ENCODE measurements around the gene TMEM203.

TMEM203 gene

GRCh38 chr9:137168904-137169856, 36.3 kb downstream of the TMEM203 start:
- H3K27ac ChIP-seq, result no peak overlapping the region
- DNase-seq (ENCODE audit: low read depth, low spot score), result no peak

GRCh38 chr9:137168573-137168903, 36.9 kb downstream of the TMEM203 start:
- no peak overlapping the region for H3K27ac ChIP-seq
- DNase-seq (ENCODE audit: low read depth, low spot score), result no peak

GRCh38 chr9:137167747-137168572, 37.5 kb downstream of the TMEM203 start:
- H3K27ac ChIP-seq, result no peak overlapping the region
- DNase-seq (ENCODE audit: low read depth, low spot score), result no peak

DNA sequence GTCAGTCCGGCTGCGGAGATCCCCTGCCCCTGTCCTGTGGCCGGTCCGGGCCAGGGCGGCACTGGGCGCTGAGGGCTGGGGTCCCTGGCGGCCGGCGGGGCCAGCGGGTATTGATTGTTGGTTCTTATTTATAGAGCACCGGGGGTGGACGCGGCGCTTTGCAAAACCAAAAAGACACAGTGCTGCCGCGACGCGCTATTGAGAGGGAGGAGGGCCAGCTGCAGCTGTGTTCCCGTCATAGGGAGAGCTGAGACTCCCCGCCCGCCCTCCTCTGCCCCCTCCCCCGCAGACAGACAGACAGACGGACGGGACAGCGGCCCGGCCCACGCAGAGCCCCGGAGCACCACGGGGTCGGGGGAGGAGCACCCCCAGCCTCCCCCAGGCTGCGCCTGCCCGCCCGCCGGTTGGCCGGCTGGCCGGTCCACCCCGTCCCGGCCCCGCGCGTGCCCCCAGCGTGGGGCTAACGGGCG, 38.1 kb downstream of the TMEM203 start:
- DNase-seq (ENCODE audit: low read depth, low spot score), result no peak
- H3K27ac ChIP-seq, result no peak overlapping the region

- H3K27ac ChIP-seq, result no peak overlapping the region
- DNase-seq (ENCODE audit: low read depth, low spot score), result no peak
Measured at GRCh38 chr9:137166380-137167229, 38.8 kb downstream of the TMEM203 start.

GRCh38 chr9:137165250-137165836, 40.1 kb downstream of the TMEM203 start:
- H3K27ac ChIP-seq, result no peak overlapping the region
- no peak for DNase-seq (ENCODE audit: low read depth, low spot score)

GRCh38 chr9:137164370-137165249, 40.8 kb downstream of the TMEM203 start:
- no peak overlapping the region for H3K27ac ChIP-seq
- no peak for DNase-seq (ENCODE audit: low read depth, low spot score)

DNA sequence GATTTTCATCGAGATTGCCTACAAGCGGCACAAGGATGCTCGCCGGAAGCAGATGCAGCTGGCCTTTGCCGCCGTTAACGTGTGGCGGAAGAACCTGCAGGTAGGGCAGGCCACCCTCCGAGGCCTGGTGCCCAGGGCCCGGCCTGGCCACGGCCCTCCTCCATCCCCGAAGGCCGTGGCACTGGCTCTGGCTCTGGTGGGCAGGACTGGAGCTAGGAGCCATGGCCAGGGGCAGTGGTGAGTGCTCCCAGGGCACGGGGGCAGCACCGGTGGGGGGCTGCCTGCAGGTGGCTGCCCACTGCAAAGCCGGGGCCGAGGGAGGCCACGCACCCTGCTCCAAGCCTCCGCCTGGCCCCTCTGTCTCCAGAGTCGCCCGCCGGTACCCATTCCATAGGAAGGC, 41.6 kb downstream of the TMEM203 start:
- DNase-seq (ENCODE audit: low read depth, low spot score), result no peak
- no peak overlapping the region for H3K27ac ChIP-seq

DNA sequence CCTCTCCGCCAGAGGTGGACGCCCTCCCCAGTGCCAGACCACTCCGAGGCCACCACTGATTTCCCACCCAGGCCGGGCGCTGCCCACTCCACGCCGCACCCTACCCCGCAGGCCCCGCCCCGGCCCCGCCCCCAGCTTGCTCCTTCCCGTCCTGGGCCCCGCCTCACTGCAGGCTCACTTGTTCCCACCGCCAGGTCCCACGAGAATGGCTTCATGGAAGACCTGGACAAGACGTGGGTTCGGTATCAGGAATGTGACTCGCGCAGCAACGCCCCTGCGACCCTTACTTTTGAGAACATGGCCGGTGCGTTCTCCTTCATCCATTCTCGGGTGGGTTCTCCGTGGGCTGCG, 42.1 kb downstream of the TMEM203 start:
- DNase-seq (ENCODE audit: low read depth, low spot score), result no peak

DNA sequence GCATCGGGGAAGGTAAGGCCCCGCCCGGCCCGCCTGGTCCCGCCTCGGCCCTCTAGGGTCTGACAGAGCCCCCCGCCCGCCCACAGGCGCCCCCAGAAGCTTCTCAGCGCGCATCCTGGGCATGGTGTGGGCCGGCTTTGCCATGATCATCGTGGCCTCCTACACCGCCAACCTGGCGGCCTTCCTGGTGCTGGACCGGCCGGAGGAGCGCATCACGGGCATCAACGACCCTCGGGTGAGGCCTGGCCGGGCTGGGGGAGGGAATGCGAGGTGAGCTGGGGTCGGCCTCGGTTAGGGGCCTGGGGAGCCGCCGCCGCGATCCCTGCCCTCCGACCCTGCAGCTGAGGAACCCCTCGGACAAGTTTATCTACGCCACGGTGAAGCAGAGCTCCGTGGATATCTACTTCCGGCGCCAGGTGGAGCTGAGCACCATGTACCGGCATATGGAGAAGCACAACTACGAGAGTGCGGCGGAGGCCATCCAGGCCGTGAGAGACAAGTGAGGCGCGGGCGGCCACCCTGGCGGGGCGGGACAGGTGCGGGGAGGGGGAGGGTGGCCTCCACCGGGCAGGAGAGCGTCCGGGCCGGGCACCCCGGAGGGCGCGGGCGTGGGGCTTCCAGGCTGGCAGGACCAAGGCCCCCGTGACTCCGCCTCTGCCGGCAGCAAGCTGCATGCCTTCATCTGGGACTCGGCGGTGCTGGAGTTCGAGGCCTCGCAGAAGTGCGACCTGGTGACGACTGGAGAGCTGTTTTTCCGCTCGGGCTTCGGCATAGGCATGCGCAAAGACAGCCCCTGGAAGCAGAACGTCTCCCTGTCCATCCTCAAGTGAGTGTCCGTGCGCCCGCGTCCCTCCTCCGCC, 42.7 kb downstream of the TMEM203 start:
- DNase-seq (ENCODE audit: low read depth, low spot score), result no peak
- H3K27ac ChIP-seq, result no peak overlapping the region

More for the DNA sequence above, 42.1 kb downstream of the TMEM203 start:
- H3K27ac ChIP-seq, result no peak overlapping the region

DNA sequence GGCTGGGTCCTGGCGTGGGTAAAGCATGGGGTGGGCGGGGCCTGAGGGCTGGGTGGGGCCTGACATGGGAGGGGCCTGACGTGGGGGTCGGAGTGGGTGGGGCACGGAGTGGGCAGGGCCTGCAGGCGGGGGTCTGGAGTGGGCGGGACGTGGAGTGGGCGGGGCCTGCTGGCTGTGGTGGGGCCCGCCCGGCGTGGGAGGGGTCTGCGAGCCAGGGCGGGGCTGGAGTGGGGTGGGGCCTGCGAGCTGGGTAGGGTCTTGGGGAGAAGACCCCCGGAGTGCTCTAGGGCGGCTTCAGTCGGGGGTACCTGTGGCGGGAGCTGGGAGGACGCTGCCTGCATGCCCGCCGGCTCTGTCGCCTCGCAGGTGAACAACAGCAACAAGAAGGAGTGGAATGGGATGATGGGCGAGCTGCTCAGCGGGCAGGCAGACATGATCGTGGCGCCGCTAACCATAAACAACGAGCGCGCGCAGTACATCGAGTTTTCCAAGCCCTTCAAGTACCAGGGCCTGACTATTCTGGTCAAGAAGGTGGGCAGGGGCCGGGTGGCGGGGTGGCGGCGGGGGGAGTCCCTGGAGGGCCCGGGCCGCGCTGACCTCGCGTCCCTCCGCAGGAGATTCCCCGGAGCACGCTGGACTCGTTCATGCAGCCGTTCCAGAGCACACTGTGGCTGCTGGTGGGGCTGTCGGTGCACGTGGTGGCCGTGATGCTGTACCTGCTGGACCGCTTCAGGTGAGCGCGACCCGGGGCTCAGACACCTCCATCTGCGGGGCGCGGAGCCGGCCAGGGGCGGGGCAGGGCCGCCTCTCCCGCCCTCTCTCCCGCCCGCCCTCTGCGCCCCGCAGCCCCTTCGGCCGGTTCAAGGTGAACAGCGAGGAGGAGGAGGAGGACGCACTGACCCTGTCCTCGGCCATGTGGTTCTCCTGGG, 43.6 kb downstream of the TMEM203 start:
- no peak overlapping the region for H3K27ac ChIP-seq
- no peak for DNase-seq (ENCODE audit: low read depth, low spot score)

DNA sequence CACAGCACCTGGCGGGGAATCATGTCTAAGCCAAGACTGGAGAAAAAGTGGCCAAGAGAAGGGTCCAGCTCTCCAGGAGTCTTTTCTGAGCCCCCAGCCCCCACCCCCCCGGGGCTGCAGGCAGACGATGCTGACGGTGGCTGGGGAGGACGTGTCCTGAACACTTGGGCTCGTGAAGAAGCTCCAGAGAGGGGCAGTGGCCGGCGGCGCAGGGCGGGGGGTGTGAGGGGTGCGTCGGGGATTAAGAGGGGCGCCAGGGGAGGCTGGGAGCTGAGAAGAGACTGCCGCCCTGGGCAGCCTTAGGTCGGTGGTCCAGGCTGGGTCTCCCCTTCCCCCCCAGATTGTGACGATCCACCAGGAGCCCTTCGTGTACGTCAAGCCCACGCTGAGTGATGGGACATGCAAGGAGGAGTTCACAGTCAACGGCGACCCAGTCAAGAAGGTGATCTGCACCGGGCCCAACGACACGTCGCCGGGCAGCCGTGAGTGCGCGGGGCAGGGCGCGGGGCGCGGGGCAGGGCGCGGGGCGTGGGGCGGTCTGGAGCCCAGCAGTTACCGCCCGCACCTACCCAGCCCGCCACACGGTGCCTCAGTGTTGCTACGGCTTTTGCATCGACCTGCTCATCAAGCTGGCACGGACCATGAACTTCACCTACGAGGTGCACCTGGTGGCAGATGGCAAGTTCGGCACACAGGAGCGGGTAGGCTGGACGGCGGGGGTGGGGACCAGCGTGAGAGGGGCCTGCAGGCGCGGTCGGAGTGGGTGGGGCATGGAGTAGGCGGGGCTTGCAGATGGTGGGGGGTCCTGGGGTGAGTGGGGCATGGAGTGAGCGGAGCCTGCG, 44.5 kb downstream of the TMEM203 start:
- DNase-seq (ENCODE audit: low read depth, low spot score), result no peak

DNA sequence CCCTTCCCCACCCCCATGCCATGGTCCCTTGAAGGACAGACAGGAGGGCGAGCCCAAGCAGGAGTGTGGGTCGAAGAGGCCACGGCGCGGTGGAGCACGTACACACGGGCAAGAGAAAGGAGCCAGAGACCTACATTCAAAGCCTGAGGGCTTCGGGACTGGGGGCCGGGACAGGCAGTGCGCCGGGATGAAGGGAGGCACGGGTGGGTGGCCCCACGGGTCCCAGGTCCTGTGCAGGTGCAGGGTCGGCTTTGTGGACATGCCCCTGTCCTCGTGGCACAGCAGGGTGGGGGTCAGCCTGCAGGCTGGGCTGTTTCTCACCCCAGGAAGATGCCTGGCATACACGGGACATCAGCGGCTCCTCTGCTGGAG, 45.4 kb downstream of the TMEM203 start:
- no peak overlapping the region for H3K27ac ChIP-seq
- DNase-seq (ENCODE audit: low read depth, low spot score), result no peak

More for the DNA sequence above, 44.5 kb downstream of the TMEM203 start:
- H3K27ac ChIP-seq, result no peak overlapping the region

GRCh38 chr9:137159105-137160053, 46.1 kb downstream of the TMEM203 start:
- DNase-seq (ENCODE audit: low read depth, low spot score), result no peak
- no peak overlapping the region for H3K27ac ChIP-seq

- no peak overlapping the region for H3K27ac ChIP-seq
- DNase-seq (ENCODE audit: low read depth, low spot score), result no peak
Measured at GRCh38 chr9:137158625-137159024, 46.8 kb downstream of the TMEM203 start.
